Common myeloid progenitor, CD34-positive (primary cell): Measurements from ENCODE around the gene TAOK2.
"Not testable (repeated sequence)": the region's sequence is repeated elsewhere in the genome, so short reads cannot be mapped to it uniquely, and the experiment has no call there.

Source experiments
- CTCF ChIA-PET: fragments of 350-600 bp; sonication (Branson Sonifier 250); formaldehyde crosslinking; loops from one replicate; lab custom pipeline; 2021; ENCODE audit warnings: antibody characterized with exemption; lab: Charles Lee
- POLR2A ChIA-PET: fragments of 350-600 bp; sonication (Branson Sonifier 250); formaldehyde crosslinking; loops from one replicate; lab custom pipeline; 2021; ENCODE audit warnings: antibody characterized with exemption; lab: Charles Lee
- DNase-seq, 3 donors: peaks; one replicate each; pipeline versions ENCODE4 v3.0.0 to v3.0.0-alpha.2; 2013
- H3K27ac ChIP-seq, 2 experiments: 1 replicate in 1 of 2; 2 replicates in 1 of 2; pipeline ENCODE4 v1.7.0; 2013; ENCODE audit warnings: inconsistent platforms in 2 of 2, low read length in 2 of 2, mild to moderate bottlenecking in 2 of 2, low read depth in 1 of 2, moderate library complexity in 1 of 2; ENCODE audit not compliant: severe bottlenecking in 2 of 2, insufficient read depth in 1 of 2, poor library complexity in 1 of 2
- H3K27me3 ChIP-seq, 5 experiments: replicated peaks in 2 of 5; 1 replicate in 3 of 5; 2 replicates in 2 of 5; pipeline versions ENCODE4 v1.6.1 to v1.7.0; 2013; ENCODE audit warnings: low read length in 4 of 5, mild to moderate bottlenecking in 2 of 5, moderate library complexity in 2 of 5, inconsistent platforms in 1 of 5; ENCODE audit not compliant: insufficient read depth in 5 of 5, control insufficient read depth in 4 of 5
- H3K36me3 ChIP-seq, 4 experiments: 1 replicate in 2 of 4; 2 replicates in 2 of 4; pipeline versions ENCODE4 v1.6.1 to v1.7.0; 2013; ENCODE audit warnings: low read length in 3 of 4, control low read depth in 1 of 4, mild to moderate bottlenecking in 1 of 4; ENCODE audit not compliant: control insufficient read depth in 4 of 4, insufficient read depth in 4 of 4
- H3K4me1 ChIP-seq, 4 experiments: 1 replicate in 3 of 4; 2 replicates in 1 of 4; pipeline versions ENCODE4 v1.6.1 to v1.7.1; 2013; ENCODE audit warnings: low read length in 3 of 4, mild to moderate bottlenecking in 3 of 4, control low read depth in 1 of 4, inconsistent platforms in 1 of 4, moderate library complexity in 1 of 4; ENCODE audit not compliant: control insufficient read depth in 4 of 4, insufficient read depth in 4 of 4; ENCODE audit errors: control extremely low read depth in 1 of 4
- H3K4me3 ChIP-seq, 7 experiments: 1 replicate in 4 of 7; 2 replicates in 3 of 7; pipeline versions ENCODE4 v1.5.1 to v1.7.0; 2013; ENCODE audit warnings: mild to moderate bottlenecking in 7 of 7, low read length in 6 of 7, moderate library complexity in 6 of 7, inconsistent platforms in 2 of 7, low read depth in 2 of 7, control low read depth in 1 of 7; ENCODE audit not compliant: insufficient read depth in 4 of 7, control insufficient read depth in 1 of 7; ENCODE audit errors: extremely low read depth in 1 of 7
- H3K9me3 ChIP-seq, 5 experiments: 1 replicate in 4 of 5; 2 replicates in 1 of 5; pipeline versions ENCODE4 v1.6.1 to v1.7.1; 2013; ENCODE audit warnings: low read length in 4 of 5, mild to moderate bottlenecking in 2 of 5, inconsistent platforms in 1 of 5, low read depth in 1 of 5, moderate library complexity in 1 of 5; ENCODE audit not compliant: control insufficient read depth in 4 of 5, insufficient read depth in 2 of 5; ENCODE audit errors: control extremely low read depth in 1 of 5
- WGBS: methylation state at CpG from one replicate; pipeline ENCODE4 v1.1.5; 2013; ENCODE audit not compliant: insufficient coverage; 5-methylcytosine and 5-hydroxymethylcytosine counted together

The TAOK2 gene

GRCh38 chr16:30012598-30012997 is 38.9 kb downstream of the TAOK2 start:
- H3K4me3 ChIP-seq, CTCF ChIA-PET, H3K27ac ChIP-seq, DNase-seq, H3K36me3 ChIP-seq, POLR2A ChIA-PET, H3K9me3 ChIP-seq: not testable (repeated sequence)
- WGBS: 91% methylated on average over 9 of the region's 14 CpGs
- H3K4me1 ChIP-seq: peaks cover 0 to 19% (median 17%) of the 10 kb centered on the region in 4 experiments
- peaks cover 0 to 39% (median 15%) of the 10 kb centered on the region in 5 experiments for H3K27me3 ChIP-seq

DNA sequence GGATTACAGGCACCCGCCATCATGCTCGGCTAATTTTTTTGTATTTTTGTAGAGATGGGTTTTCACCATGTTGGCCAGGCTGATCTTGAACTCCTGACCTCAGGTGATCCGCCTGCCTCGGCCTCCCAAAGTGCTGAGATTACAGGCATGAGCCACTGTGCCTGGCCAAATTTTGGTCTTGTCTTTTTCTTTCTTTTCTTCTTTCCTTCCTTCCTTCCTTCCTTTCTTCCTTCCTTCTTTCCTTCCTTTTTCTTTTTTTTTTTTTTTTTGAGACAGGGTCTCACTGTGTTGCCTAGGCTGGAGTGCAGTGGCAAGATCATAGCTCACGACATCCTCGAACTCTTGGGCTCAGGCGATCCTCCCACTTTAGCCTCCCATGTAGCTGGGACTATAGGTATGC is 41.8 kb downstream of the TAOK2 start:
- ChIA-PET CTCF (interaction anchor here (0.6 kb wide), 1 partner anchor 78 kb away, joined by 3 read pairs; no protein-coding TSS in a partner anchor), POLR2A (interaction anchor here (0.6 kb wide), 1 partner anchor 1114 kb away, joined by 10 read pairs; no protein-coding TSS in a partner anchor)
- H3K36me3 ChIP-seq, H3K9me3 ChIP-seq, H3K27ac ChIP-seq, DNase-seq, H3K4me3 ChIP-seq: not testable (repeated sequence)
- Histone ChIP-seq H3K4me1 (peaks cover 0 to 14% (median 12%) of the 10 kb centered on the region in 4 experiments), H3K27me3 (peaks cover 0 to 22% (median 9%) of the 10 kb centered on the region in 5 experiments)
- 94% methylated on average over 5 of the region's 7 CpGs for WGBS

- H3K36me3 ChIP-seq: no peaks in the 10 kb centered on the region
- H3K27ac ChIP-seq: no peak overlapping the region
- H3K9me3 ChIP-seq: no peaks in the 10 kb centered on the region
- no peak overlapping the region for H3K4me3 ChIP-seq
- DNase-seq: no peak
- POLR2A ChIA-PET: no interaction called here
- H3K4me1 ChIP-seq: peaks cover 0 to 12% (median 10%) of the 10 kb centered on the region in 4 experiments
- CTCF ChIA-PET: no interaction called here
- peaks cover 0 to 12% (median 9%) of the 10 kb centered on the region in 5 experiments for H3K27me3 ChIP-seq
- WGBS: 86% methylated on average over 6 of the region's 8 CpGs
Measured at GRCh38 chr16:30016555-30017276, 43.0 kb downstream of the TAOK2 start.

DNA sequence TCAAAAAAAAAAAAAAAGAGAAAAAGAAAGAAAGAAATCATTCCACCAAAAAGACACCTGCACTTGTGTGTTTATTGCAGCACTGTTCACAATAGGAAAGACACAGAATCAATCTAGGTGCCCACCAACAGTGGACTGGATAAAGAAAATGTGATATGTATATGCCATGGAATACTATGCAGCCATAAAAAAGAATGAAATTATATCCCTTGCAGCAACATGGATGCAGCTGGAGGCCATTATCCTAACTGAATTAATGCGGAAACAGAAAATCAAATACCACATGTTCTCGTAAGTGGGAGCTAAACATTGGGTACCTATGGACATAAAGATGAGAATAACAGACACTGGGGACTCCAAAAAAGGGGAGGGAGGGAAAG is 43.6 kb downstream of the TAOK2 start:
- no peak for DNase-seq
- 100% methylated on average over 1 of the region's 2 CpGs for WGBS
- Histone ChIP-seq H3K27ac (no peak overlapping the region), H3K4me3 (no peak overlapping the region), H3K9me3 (no peaks in the 10 kb centered on the region), H3K27me3 (peaks cover 0 to 7% (median 5%) of the 10 kb centered on the region in 5 experiments), H3K4me1 (peaks cover 0 to 11% (median 7%) of the 10 kb centered on the region in 4 experiments), H3K36me3 (no peaks in the 10 kb centered on the region)
- ChIA-PET POLR2A (no interaction called here), CTCF (interaction anchor here (0.8 to 0.9 kb wide), 2 partner anchors 13 to 15 kb away, joined by 3 read pairs; no protein-coding TSS in a partner anchor)

DNA sequence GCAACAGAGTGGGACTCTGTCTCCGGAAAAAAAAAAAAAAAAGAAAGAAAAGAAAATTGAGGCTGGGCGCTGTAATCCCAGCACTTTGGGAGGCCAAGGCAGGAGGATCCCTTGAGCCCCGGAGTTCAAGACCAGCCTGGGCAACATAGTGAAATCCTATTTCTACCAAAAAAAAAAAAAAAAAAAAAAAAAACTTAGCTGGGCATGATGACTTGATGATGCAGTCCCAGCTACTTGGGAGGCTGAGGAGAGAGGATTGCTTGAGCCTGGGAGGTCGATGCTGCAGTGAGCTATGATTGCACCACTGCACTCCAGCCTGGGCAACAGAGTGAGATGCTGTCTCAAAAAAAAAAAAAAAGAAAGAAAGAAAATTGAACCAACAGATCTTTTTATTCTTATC is 44.3 kb downstream of the TAOK2 start:
- POLR2A ChIA-PET: interaction anchor here (0.6 kb wide), 1 partner anchor 280 kb away, joined by 4 read pairs; no protein-coding TSS in a partner anchor
- CTCF ChIA-PET: interaction anchor here (0.8 to 1.6 kb wide), 5 partner anchors 10 to 169 kb away, joined by 3 read pairs; no protein-coding TSS in a partner anchor

DNA sequence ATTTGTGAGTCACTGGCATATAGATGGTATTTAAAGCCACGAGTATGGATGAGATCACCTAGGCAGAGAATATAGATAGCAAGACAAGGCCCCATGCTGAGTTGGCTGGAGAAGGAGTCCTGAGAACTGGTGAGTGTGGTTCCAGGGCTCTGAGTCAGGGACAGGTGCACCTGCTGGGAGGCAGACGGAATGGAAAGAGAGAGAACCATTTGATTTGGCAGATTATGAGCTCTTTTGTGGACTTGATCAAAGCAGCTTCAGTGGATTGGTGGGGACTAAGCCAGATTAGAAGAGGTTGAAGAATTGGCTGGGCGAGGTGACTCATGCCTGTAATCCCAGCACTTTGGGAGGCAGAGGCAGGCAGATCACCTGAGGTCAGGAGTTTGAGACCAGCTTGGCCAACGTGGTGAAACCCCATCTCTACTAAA is 45.1 kb downstream of the TAOK2 start:
- POLR2A ChIA-PET: no interaction called here
- no peak for DNase-seq
- H3K27ac ChIP-seq: no peak overlapping the region
- H3K4me1 ChIP-seq: peaks cover 0 to 11% (median 7%) of the 10 kb centered on the region in 4 experiments
- no peaks in the 10 kb centered on the region for H3K36me3 ChIP-seq
- 100% methylated on average over 3 of the region's 4 CpGs for WGBS
- H3K9me3 ChIP-seq: no peaks in the 10 kb centered on the region
- H3K27me3 ChIP-seq: peaks cover 0 to 3% (median 0%) of the 10 kb centered on the region in 5 experiments
- CTCF ChIA-PET: interaction anchor here (0.8 to 1.6 kb wide), 5 partner anchors 9 to 211 kb away, joined by 3 read pairs; partner anchors contain the start of gene TLCD3B
- no peak overlapping the region for H3K4me3 ChIP-seq

More for the DNA sequence above, 44.3 kb downstream of the TAOK2 start:
- H3K27ac ChIP-seq, DNase-seq, H3K9me3 ChIP-seq, H3K4me3 ChIP-seq, H3K36me3 ChIP-seq, H3K27me3 ChIP-seq: not testable (repeated sequence)
- 100% methylated on average over 1 of the region's 4 CpGs for WGBS
- peaks cover 0 to 11% (median 7%) of the 10 kb centered on the region in 4 experiments for H3K4me1 ChIP-seq

DNA sequence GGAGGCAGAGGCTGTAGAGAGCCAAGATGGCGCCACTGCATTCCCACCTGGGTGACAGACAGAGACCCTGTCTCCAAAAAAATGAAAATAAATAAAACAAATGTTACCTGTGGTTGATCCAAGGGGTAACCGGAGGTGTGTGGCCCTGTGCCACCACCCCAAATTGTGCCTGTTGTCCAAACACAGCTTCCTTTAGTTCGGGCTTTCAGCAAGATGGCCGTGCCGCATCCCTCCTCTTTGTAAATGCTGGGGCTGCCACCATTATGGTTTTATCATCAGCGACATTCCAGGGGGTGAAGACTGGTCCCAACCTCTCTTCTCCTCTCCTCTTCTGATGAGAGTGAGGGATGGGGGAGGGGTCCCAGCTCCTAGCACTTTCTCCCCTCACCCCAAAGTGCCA is 49.2 kb downstream of the TAOK2 start, which contains the start of gene C16orf92:
Gene C16orf92, plus strand, starts transcription at position 312 of the 400 bp plus-strand sequence. CDS start 143 bp downstream, outside the sequence.
- no peak within 1 kb of the TSS for H3K27ac ChIP-seq
- peaks cover 0 to 19% (median 8%) of the 10 kb centered on the region in 5 experiments for H3K27me3 ChIP-seq
- ChIA-PET CTCF (interaction anchor here (0.9 to 2.5 kb wide), 6 partner anchors 9 to 215 kb away, joined by 3 to 18 read pairs (median 3); partner anchors contain the start of gene TLCD3B), POLR2A (no interaction called here)
- no peaks in the 10 kb centered on the region for H3K36me3 ChIP-seq
- no peaks in the 10 kb centered on the region for H3K9me3 ChIP-seq
- DNase-seq: no peak
- peaks cover 0 to 11% (median 7%) of the 10 kb centered on the region in 4 experiments for H3K4me1 ChIP-seq
- H3K4me3 ChIP-seq: no peak within 1 kb of the TSS
- 89% methylated on average over 4 of the region's 6 CpGs for WGBS
